DOHH2 (cell line): Measurements from ENCODE around the gene IMMP2L.

Source experiments
- H3F3A ChIP-seq: fragments of 200-600 bp; sonication (generic), shearing (Covaris generic); 2 replicates; pipeline ENCODE4 v1.6.0; 2016; ENCODE audit warnings: antibody characterized with exemption, mild to moderate bottlenecking; ENCODE audit not compliant: control insufficient read depth, insufficient read depth
- H3K27ac ChIP-seq: fragments of 200-600 bp; sonication (generic); 2 replicates; pipeline ENCODE4 v1.5.1; 2014; ENCODE audit warnings: low read depth, mild to moderate bottlenecking, low read length, moderate library complexity
- H3K27me3 ChIP-seq: fragments of 200-600 bp; sonication (generic); 2 replicates; pipeline ENCODE4 v1.6.1; 2014; ENCODE audit warnings: mild to moderate bottlenecking, low read length, mixed read lengths; ENCODE audit not compliant: control insufficient read depth
- H3K36me3 ChIP-seq: fragments of 200-600 bp; sonication (generic); 2 replicates; pipeline ENCODE4 v1.6.1; 2014; ENCODE audit warnings: mild to moderate bottlenecking, low read length, moderate library complexity, mixed read lengths; ENCODE audit not compliant: control insufficient read depth
- H3K4me1 ChIP-seq: fragments of 200-600 bp; sonication (generic); 2 replicates; pipeline ENCODE4 v1.6.1; 2014; ENCODE audit warnings: mild to moderate bottlenecking, low read length, mixed read lengths; ENCODE audit not compliant: control insufficient read depth
- H3K4me2 ChIP-seq: fragments of 200-600 bp; sonication (generic); 2 replicates; pipeline ENCODE4 v1.6.0; 2014; ENCODE audit warnings: mild to moderate bottlenecking, low read length, moderate library complexity
- H3K4me3 ChIP-seq: fragments of 200-600 bp; sonication (generic); 2 replicates; pipeline ENCODE4 v1.5.1; 2014; ENCODE audit warnings: mild to moderate bottlenecking, low read length, mixed read lengths
- H3K79me2 ChIP-seq: fragments of 200-600 bp; sonication (generic); 2 replicates; pipeline ENCODE4 v1.6.1; 2014; ENCODE audit warnings: mild to moderate bottlenecking, low read length, mixed read lengths; ENCODE audit not compliant: control insufficient read depth
- H3K9me2 ChIP-seq: fragments of 200-600 bp; sonication (generic); replicated peaks from 2 replicates; pipeline ENCODE4 v1.6.1; 2014; ENCODE audit warnings: mild to moderate bottlenecking, low read length, mixed read lengths; ENCODE audit not compliant: control insufficient read depth
- H3K9me3 ChIP-seq: fragments of 200-600 bp; sonication (generic); 2 replicates; pipeline ENCODE4 v1.6.1; 2014; ENCODE audit warnings: antibody characterized with exemption, low read length, mixed read lengths; ENCODE audit not compliant: control insufficient read depth, insufficient read depth
- H4K20me1 ChIP-seq: fragments of 200-600 bp; sonication (generic); 2 replicates; pipeline ENCODE4 v1.6.0; 2014; ENCODE audit warnings: low read depth, mild to moderate bottlenecking, antibody characterized with exemption, low read length, moderate library complexity; ENCODE audit not compliant: control insufficient read depth, insufficient read depth
- EZH2phosphoT487 ChIP-seq: fragments of 200-600 bp; sonication (generic); IDR thresholded peaks from 2 replicates; pipeline ENCODE4 v1.6.1; 2017; ENCODE audit warnings: borderline replicate concordance, mild to moderate bottlenecking, antibody characterized with exemption, low read length, moderate library complexity, mixed read lengths
- TF ChIP-seq, protein P1 (sequence below): fragments of 200-600 bp; sonication (generic); IDR thresholded peaks from one replicate; pipeline ENCODE4 v1.5.1; 2014; ENCODE audit warnings: antibody characterized with exemption, mild to moderate bottlenecking, low read depth, low read length; ENCODE audit not compliant: poor library complexity, severe bottlenecking

The IMMP2L gene

DNA sequence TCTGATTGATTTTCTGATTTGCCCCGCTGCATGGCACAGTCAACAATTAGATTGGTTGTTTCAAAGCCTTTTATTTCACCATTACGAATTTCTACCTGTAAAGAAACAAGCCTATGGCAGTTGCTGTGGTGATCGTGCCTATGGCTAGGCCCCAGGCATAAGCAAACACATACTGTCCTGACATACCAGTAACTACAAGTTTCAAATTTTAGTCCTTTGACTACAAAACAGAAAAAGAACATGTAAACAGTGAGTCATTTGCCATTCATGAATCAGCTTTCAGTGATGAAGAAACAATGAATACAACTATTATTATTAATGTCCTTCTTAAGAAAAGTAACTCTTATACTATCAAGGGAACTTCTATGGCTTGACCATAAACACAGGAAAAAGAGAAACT lies 639.4 kb downstream of the IMMP2L start:
- H3K79me2 ChIP-seq, result no peaks in the 10 kb centered on the region
- H3K27me3 ChIP-seq, result no peaks in the 10 kb centered on the region
- no peaks in the 10 kb centered on the region for H4K20me1 ChIP-seq
- H3K36me3 ChIP-seq, result no peaks in the 10 kb centered on the region
- no peak overlapping the region for H3K4me2 ChIP-seq
- no peaks in the 10 kb centered on the region for H3F3A ChIP-seq
- no peaks in the 10 kb centered on the region for H3K9me3 ChIP-seq
- no peak overlapping the region for H3K4me3 ChIP-seq
- H3K27ac ChIP-seq, result no peak overlapping the region
- no peak for TF ChIP-seq EZH2phosphoT487
- TF ChIP-seq, protein P1, sequence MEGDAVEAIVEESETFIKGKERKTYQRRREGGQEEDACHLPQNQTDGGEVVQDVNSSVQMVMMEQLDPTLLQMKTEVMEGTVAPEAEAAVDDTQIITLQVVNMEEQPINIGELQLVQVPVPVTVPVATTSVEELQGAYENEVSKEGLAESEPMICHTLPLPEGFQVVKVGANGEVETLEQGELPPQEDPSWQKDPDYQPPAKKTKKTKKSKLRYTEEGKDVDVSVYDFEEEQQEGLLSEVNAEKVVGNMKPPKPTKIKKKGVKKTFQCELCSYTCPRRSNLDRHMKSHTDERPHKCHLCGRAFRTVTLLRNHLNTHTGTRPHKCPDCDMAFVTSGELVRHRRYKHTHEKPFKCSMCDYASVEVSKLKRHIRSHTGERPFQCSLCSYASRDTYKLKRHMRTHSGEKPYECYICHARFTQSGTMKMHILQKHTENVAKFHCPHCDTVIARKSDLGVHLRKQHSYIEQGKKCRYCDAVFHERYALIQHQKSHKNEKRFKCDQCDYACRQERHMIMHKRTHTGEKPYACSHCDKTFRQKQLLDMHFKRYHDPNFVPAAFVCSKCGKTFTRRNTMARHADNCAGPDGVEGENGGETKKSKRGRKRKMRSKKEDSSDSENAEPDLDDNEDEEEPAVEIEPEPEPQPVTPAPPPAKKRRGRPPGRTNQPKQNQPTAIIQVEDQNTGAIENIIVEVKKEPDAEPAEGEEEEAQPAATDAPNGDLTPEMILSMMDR, result no peak
- no peaks in the 10 kb centered on the region for H3K4me1 ChIP-seq
- H3K9me2 ChIP-seq, result no peaks in the 10 kb centered on the region

DNA sequence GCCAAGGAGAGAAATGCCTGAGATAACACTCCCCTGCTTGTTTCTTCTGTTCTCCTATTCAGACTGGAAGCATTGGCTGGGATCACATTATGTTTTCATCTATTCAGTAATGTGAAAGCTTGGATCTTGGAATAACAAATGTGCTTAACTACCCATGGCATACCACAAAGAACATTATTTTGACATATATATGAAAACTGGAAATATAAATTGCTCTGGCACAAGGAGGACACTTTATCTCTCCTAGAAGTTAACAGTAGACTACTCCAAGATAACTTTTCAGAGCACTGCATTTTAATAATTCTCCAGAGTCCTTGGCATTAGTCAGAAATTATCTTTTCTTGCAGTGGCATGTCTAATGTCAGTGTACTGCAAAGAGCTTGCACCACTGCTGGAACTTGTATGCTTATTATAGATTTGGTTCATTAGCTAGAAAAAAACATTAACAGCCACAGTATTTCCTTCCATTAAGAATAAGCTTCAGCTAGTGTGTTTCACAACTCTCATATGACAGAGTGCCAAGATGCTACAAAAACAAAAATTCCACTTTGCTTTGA lies 640.6 kb downstream of the IMMP2L start:
- no peaks in the 10 kb centered on the region for H3K4me1 ChIP-seq
- no peak overlapping the region for H3K4me2 ChIP-seq
- no peaks in the 10 kb centered on the region for H3K9me3 ChIP-seq
- no peaks in the 10 kb centered on the region for H3F3A ChIP-seq
- H3K36me3 ChIP-seq, result no peaks in the 10 kb centered on the region
- no peak overlapping the region for H3K27ac ChIP-seq
- no peaks in the 10 kb centered on the region for H3K79me2 ChIP-seq
- no peaks in the 10 kb centered on the region for H3K27me3 ChIP-seq
- H3K9me2 ChIP-seq, result no peaks in the 10 kb centered on the region
- no peak overlapping the region for H3K4me3 ChIP-seq
- no peak for TF ChIP-seq EZH2phosphoT487
- TF ChIP-seq, protein P1, result no peak
- H4K20me1 ChIP-seq, result no peaks in the 10 kb centered on the region

DNA sequence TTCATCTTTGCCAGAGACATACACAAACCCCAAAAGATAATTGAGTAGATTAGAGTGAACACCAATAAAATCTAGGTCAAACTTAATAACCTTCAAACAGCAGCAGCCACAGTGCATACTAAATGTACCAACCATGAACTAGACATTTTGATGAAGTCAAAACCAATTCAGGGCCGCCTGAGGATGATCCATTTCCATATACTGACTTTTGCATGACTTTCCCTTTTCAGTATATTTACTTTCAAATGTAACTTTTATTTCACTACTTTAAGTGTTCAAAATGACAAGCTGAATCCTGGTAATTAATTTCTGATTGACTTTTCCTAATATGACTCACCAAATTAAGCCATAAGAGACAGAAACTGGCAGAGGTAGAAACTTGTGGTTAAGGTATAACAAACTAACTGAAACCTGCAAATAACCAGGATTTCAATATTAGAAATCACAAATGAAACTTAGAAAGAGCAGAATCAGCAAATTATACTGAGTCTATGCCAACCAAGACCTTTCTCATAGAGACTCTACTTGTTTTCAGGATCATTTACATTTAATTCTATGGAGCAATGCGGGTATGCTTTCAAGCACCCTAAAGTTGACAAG lies 643.2 kb downstream of the IMMP2L start:
- Histone ChIP-seq H3K4me3 (no peak overlapping the region), H3K79me2 (no peaks in the 10 kb centered on the region), H3K9me3 (no peaks in the 10 kb centered on the region), H3K4me2 (no peak overlapping the region), H3F3A (no peaks in the 10 kb centered on the region), H3K9me2 (no peaks in the 10 kb centered on the region), H3K27ac (no peak overlapping the region), H3K4me1 (no peaks in the 10 kb centered on the region), H3K27me3 (no peaks in the 10 kb centered on the region), H4K20me1 (no peaks in the 10 kb centered on the region), H3K36me3 (no peaks in the 10 kb centered on the region)
- TF ChIP-seq, protein P1, result no peak
- no peak for TF ChIP-seq EZH2phosphoT487
